H9 (cell line): ENCODE results near the gene PRRX2. TPM values are rescaled to one million over a fixed set of nuclear protein-coding genes. Genes with fewer than 3 reads are reported as not detected.

ENCODE experiments used
- DNase-seq: peaks from one replicate; pipeline ENCODE4 v3.0.0-alpha.2; 2017
- H2AFZ ChIP-seq: one replicate; pipeline ENCODE4 v1.6.1; 2013; ENCODE audit warnings: mild to moderate bottlenecking, low read length, control low read depth, moderate library complexity
- H2AK5ac ChIP-seq: 2 replicates; pipeline ENCODE4 v1.6.1; 2013; ENCODE audit warnings: low read length, control low read depth, mixed read lengths; ENCODE audit not compliant: insufficient read length
- H2BK120ac ChIP-seq: one replicate; pipeline ENCODE4 v1.6.1; 2013; ENCODE audit warnings: low read depth, mild to moderate bottlenecking, low read length, control low read depth, inconsistent platforms; ENCODE audit not compliant: poor library complexity, severe bottlenecking
- H2BK12ac ChIP-seq: 2 replicates; pipeline ENCODE4 v1.6.1; 2013; ENCODE audit warnings: low read length, control low read depth, mixed read lengths, low read depth; ENCODE audit not compliant: insufficient read length
- H2BK15ac ChIP-seq: 2 replicates; pipeline ENCODE4 v1.6.1; 2013; ENCODE audit warnings: low read depth, low read length, control low read depth
- H2BK20ac ChIP-seq: one replicate; pipeline ENCODE4 v1.6.1; 2013; ENCODE audit warnings: low read depth, mild to moderate bottlenecking, low read length, control low read depth, inconsistent platforms; ENCODE audit not compliant: poor library complexity, severe bottlenecking
- H2BK5ac ChIP-seq: 2 replicates; pipeline ENCODE4 v1.6.1; 2013; ENCODE audit warnings: low read length, control low read depth, mixed read lengths; ENCODE audit not compliant: insufficient read length
- H3K14ac ChIP-seq: 2 replicates; pipeline ENCODE4 v1.6.1; 2013; ENCODE audit warnings: low read length, control low read depth; ENCODE audit not compliant: insufficient read depth
- H3K18ac ChIP-seq: 2 replicates; pipeline ENCODE4 v1.6.1; 2013; ENCODE audit warnings: low read depth, mild to moderate bottlenecking, mixed read lengths, low read length, control low read depth; ENCODE audit not compliant: insufficient read length
- H3K23ac ChIP-seq: 2 replicates; pipeline ENCODE4 v1.6.1; 2013; ENCODE audit warnings: low read length, control low read depth, mixed read lengths, low read depth; ENCODE audit not compliant: insufficient read length
- H3K23me2 ChIP-seq: 2 replicates; pipeline ENCODE4 v1.6.1; 2013; ENCODE audit warnings: low read depth, mild to moderate bottlenecking, mixed read lengths, low read length, control low read depth; ENCODE audit not compliant: insufficient read length, poor library complexity, severe bottlenecking
- H3K27ac ChIP-seq: 2 replicates; pipeline ENCODE4 v1.5.1; 2013; ENCODE audit warnings: low read length, control low read depth, mixed read lengths, low read depth; ENCODE audit not compliant: insufficient read length
- H3K27me3 ChIP-seq: 2 replicates; pipeline ENCODE4 v1.6.1; 2013; ENCODE audit warnings: low read length, control low read depth, inconsistent platforms; ENCODE audit not compliant: insufficient read depth
- H3K4ac ChIP-seq: 2 replicates; pipeline ENCODE4 v1.6.1; 2013; ENCODE audit warnings: low read depth, mild to moderate bottlenecking, control low read depth, inconsistent platforms, low read length, moderate library complexity
- H3K4me1 ChIP-seq: 2 replicates; pipeline ENCODE4 v1.6.1; 2013; ENCODE audit warnings: low read length, control low read depth, inconsistent platforms; ENCODE audit not compliant: insufficient read depth
- H3K4me2 ChIP-seq: 2 replicates; pipeline ENCODE4 v1.6.1; 2013; ENCODE audit warnings: low read length, control low read depth, mixed read lengths; ENCODE audit not compliant: insufficient read length, insufficient read depth
- H3K56ac ChIP-seq: 2 replicates; pipeline ENCODE4 v1.6.1; 2013; ENCODE audit warnings: low read depth, mild to moderate bottlenecking, mixed read lengths, low read length, control low read depth; ENCODE audit not compliant: insufficient read length
- H3K79me1 ChIP-seq: 2 replicates; pipeline ENCODE4 v1.6.1; 2013; ENCODE audit warnings: low read depth, mild to moderate bottlenecking, moderate library complexity, low read length, control low read depth, inconsistent platforms; ENCODE audit not compliant: insufficient read depth, poor library complexity, severe bottlenecking
- H3K79me2 ChIP-seq: 2 replicates; pipeline ENCODE4 v1.6.1; 2013; ENCODE audit warnings: low read length, control low read depth, inconsistent platforms; ENCODE audit not compliant: insufficient read depth
- H3K9ac ChIP-seq: 2 replicates; pipeline ENCODE4 v1.6.1; 2013; ENCODE audit warnings: low read length, control low read depth, mixed read lengths; ENCODE audit not compliant: insufficient read length; ENCODE audit errors: extremely low read depth
- H3K9me3 ChIP-seq: one replicate; pipeline ENCODE4 v1.6.1; 2013; ENCODE audit warnings: low read depth, low read length, inconsistent platforms; ENCODE audit not compliant: control insufficient read depth
- H3T11ph ChIP-seq: one replicate; pipeline ENCODE4 v1.6.1; 2013; ENCODE audit warnings: mild to moderate bottlenecking, low read length, control low read depth, inconsistent platforms
- H4K20me1 ChIP-seq: one replicate; pipeline ENCODE4 v1.6.1; 2013; ENCODE audit not compliant: control insufficient read depth, insufficient read length, insufficient read depth
- H4K5ac ChIP-seq: 2 replicates; pipeline ENCODE4 v1.6.1; 2013; ENCODE audit warnings: low read depth, mild to moderate bottlenecking, mixed read lengths, low read length, control low read depth; ENCODE audit not compliant: insufficient read length
- H4K8ac ChIP-seq: replicated peaks from 2 replicates; pipeline ENCODE4 v1.6.1; 2013; ENCODE audit warnings: low read length, control low read depth, mixed read lengths, low read depth; ENCODE audit not compliant: insufficient read length
- H4K91ac ChIP-seq: 2 replicates; pipeline ENCODE4 v1.6.1; 2013; ENCODE audit warnings: low read depth, mild to moderate bottlenecking, moderate library complexity, mixed read lengths, low read length, control low read depth; ENCODE audit not compliant: insufficient read length
- H3K27ac Mint-ChIP-seq, 3 experiments: 2 replicates in 2 of 3; 3 replicates in 1 of 3; pipeline ENCODE4 v1.8.0; 2020 to 2021; ENCODE audit warnings: mixed read lengths in 3 of 3, mild to moderate bottlenecking in 1 of 3, moderate library complexity in 1 of 3
- H3K27me3 Mint-ChIP-seq: 2 replicates; pipeline ENCODE4 v1.8.0; 2021; ENCODE audit warnings: low read depth, mild to moderate bottlenecking, moderate library complexity, mixed read lengths
- H3K36me3 Mint-ChIP-seq, 3 experiments: 2 replicates in 2 of 3; 3 replicates in 1 of 3; pipeline ENCODE4 v1.8.0; 2020 to 2021; ENCODE audit warnings: low read depth in 3 of 3, mixed read lengths in 3 of 3; ENCODE audit not compliant: insufficient read depth in 1 of 3
- H3K4me1 Mint-ChIP-seq, 2 experiments: 2 replicates each; pipeline ENCODE4 v1.8.0; 2020; ENCODE audit warnings: mixed read lengths in 2 of 2
- H3K4me3 Mint-ChIP-seq, 2 experiments: 2 replicates in 1 of 2; 3 replicates in 1 of 2; pipeline ENCODE4 v1.8.0; 2020 to 2021; ENCODE audit warnings: mild to moderate bottlenecking in 2 of 2, mixed read lengths in 2 of 2, moderate library complexity in 1 of 2
- H3K9me3 Mint-ChIP-seq, 2 experiments: 2 replicates in 1 of 2; 3 replicates in 1 of 2; pipeline ENCODE4 v1.8.0; 2020; ENCODE audit warnings: mild to moderate bottlenecking in 2 of 2, mixed read lengths in 2 of 2, moderate library complexity in 1 of 2
- WGBS: extraction: QIAGEN DNeasy Blood & Tissue Kit; methylation state at CpG from one replicate; pipeline ENCODE4 v1.1.7; 2013; ENCODE audit warnings: missing lambda C conversion rate, low lambda C conversion rate, mixed read lengths; ENCODE audit not compliant: insufficient read length; ENCODE audit errors: extremely low coverage; 5-methylcytosine and 5-hydroxymethylcytosine counted together
- total RNA-seq: library from RNA; stranded (reverse); gene quantifications from 2 replicates; pipeline ENCODE4 v1.2.1, GENCODE V29; 2021
- TF ChIP-seq, protein P1 (sequence below): fragments of 200-600 bp; sonication (generic); conservative IDR thresholded peaks from 3 replicates; pipeline ENCODE4 v1.8.0; 2021; ENCODE audit warnings: antibody characterized with exemption, mild to moderate bottlenecking

PRRX2 gene
- total RNA-seq, 1 experiment from 2014 or later, result 3.9 TPM

DNA sequence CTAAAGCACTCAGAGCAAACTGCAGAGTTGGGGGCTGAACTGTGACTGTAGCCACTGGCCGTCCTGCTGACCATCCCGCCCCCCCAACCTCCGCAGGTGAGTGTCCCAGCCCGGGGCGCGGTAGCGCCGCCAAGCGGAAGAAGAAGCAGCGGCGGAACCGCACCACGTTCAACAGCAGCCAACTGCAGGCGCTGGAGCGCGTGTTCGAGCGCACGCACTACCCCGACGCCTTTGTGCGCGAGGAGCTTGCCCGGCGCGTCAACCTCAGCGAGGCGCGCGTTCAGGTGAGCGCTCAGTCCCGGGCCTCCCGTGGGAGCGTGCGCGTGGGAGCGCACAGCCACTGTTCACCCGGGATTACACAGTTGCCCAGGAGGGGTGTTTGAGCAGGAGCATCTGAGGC lies 53.7 kb downstream of the PRRX2 start:
- no peaks in the 10 kb centered on the region for H3K79me1 ChIP-seq
- H3K27ac Mint-ChIP-seq, result no peak overlapping the region
- WGBS, result no CpG with 5 or more reads among the region's 38 CpGs
- no peaks in the 10 kb centered on the region for H3K4me1 ChIP-seq
- H3K23ac ChIP-seq, result no peak overlapping the region
- H2BK15ac ChIP-seq, result no peak overlapping the region
- H3K56ac ChIP-seq, result no peak overlapping the region
- no peaks in the 10 kb centered on the region for H3K79me2 ChIP-seq
- H3K27me3 ChIP-seq, result no peaks in the 10 kb centered on the region
- no peak overlapping the region for H2BK120ac ChIP-seq
- no peak overlapping the region for H3K18ac ChIP-seq
- H4K8ac ChIP-seq, result no peak overlapping the region
- no peaks in the 10 kb centered on the region for H3K23me2 ChIP-seq
- H3K27ac ChIP-seq, result no peak overlapping the region
- H3K4me3 Mint-ChIP-seq, result no peak overlapping the region
- H3K4ac ChIP-seq, result no peak overlapping the region
- no peak overlapping the region for H2AFZ ChIP-seq
- no peaks in the 10 kb centered on the region for H3K36me3 Mint-ChIP-seq
- no peak overlapping the region for H2BK20ac ChIP-seq
- peaks cover 2% of the 10 kb centered on the region for H3K27me3 Mint-ChIP-seq
- H3K4me1 Mint-ChIP-seq, result peaks cover 2 to 5% of the 10 kb centered on the region in 2 experiments; a peak in 2 of 4 replicates
- TF ChIP-seq, protein P1, sequence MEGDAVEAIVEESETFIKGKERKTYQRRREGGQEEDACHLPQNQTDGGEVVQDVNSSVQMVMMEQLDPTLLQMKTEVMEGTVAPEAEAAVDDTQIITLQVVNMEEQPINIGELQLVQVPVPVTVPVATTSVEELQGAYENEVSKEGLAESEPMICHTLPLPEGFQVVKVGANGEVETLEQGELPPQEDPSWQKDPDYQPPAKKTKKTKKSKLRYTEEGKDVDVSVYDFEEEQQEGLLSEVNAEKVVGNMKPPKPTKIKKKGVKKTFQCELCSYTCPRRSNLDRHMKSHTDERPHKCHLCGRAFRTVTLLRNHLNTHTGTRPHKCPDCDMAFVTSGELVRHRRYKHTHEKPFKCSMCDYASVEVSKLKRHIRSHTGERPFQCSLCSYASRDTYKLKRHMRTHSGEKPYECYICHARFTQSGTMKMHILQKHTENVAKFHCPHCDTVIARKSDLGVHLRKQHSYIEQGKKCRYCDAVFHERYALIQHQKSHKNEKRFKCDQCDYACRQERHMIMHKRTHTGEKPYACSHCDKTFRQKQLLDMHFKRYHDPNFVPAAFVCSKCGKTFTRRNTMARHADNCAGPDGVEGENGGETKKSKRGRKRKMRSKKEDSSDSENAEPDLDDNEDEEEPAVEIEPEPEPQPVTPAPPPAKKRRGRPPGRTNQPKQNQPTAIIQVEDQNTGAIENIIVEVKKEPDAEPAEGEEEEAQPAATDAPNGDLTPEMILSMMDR, result peak; percentile 63
- no peak overlapping the region for H4K91ac ChIP-seq
- H2AK5ac ChIP-seq, result no peak overlapping the region
- H2BK12ac ChIP-seq, result no peak overlapping the region
- H3T11ph ChIP-seq, result no peak overlapping the region
- DNase-seq, result peak; percentile 77
- H3K9me3 ChIP-seq, result no peaks in the 10 kb centered on the region
- no peak overlapping the region for H4K5ac ChIP-seq
- H3K9ac ChIP-seq, result no peak overlapping the region
- no peak overlapping the region for H3K4me2 ChIP-seq
- H3K9me3 Mint-ChIP-seq, result no peaks in the 10 kb centered on the region
- no peak overlapping the region for H2BK5ac ChIP-seq
- H4K20me1 ChIP-seq, result peaks cover 4% of the 10 kb centered on the region
- H3K14ac ChIP-seq, result no peak overlapping the region
